Measurements from ENCODE around the gene CD300LD.
"Not testable (repeated sequence)": the region's sequence is repeated elsewhere in the genome, so short reads cannot be mapped to it uniquely, and the experiment has no call there.

The CD300LD gene

GRCh38 chr17:74592087-74592990 lies at the start of gene CD300LD:
Gene CD300LD, minus strand, starts transcription at chr17:74592283. Its CDS starts 81 bp downstream, at chr17:74592202.
- no peak for DNase-seq (ENCODE audit: low spot score)

- DNase-seq (ENCODE audit: low spot score) = no peak
Observed at GRCh38 chr17:74641224-74641957, 49.3 kb upstream of the CD300LD start.

- no peak for DNase-seq (ENCODE audit: low spot score)
Observed at GRCh38 chr17:74639704-74640151, 47.6 kb upstream of the CD300LD start.

GRCh38 chr17:74637926-74638325 lies 45.8 kb upstream of the CD300LD start:
- DNase-seq (ENCODE audit: low spot score) = no peak

- no peak for DNase-seq (ENCODE audit: low spot score)
Observed at GRCh38 chr17:74637265-74637664, 45.2 kb upstream of the CD300LD start.

GRCh38 chr17:74636541-74637085 lies 44.5 kb upstream of the CD300LD start:
- not testable (repeated sequence) for DNase-seq (ENCODE audit: low spot score)

- peak; percentile 24 for DNase-seq (ENCODE audit: low spot score)
Observed at GRCh38 chr17:74635418-74635817, 43.3 kb upstream of the CD300LD start.

GRCh38 chr17:74633326-74633725 lies 41.2 kb upstream of the CD300LD start:
- DNase-seq (ENCODE audit: low spot score) = peak; percentile 38

GRCh38 chr17:74632617-74633016 lies 40.5 kb upstream of the CD300LD start:
- DNase-seq (ENCODE audit: low spot score) = no peak

GRCh38 chr17:74631468-74632450 lies 39.7 kb upstream of the CD300LD start:
- DNase-seq (ENCODE audit: low spot score) = no peak

GRCh38 chr17:74630251-74630650 lies 38.2 kb upstream of the CD300LD start:
- DNase-seq (ENCODE audit: low spot score) = not testable (repeated sequence)

- no peak for DNase-seq (ENCODE audit: low spot score)
Observed at GRCh38 chr17:74625661-74626060, 33.6 kb upstream of the CD300LD start.

GRCh38 chr17:74624131-74624530 lies 32.0 kb upstream of the CD300LD start:
- no peak for DNase-seq (ENCODE audit: low spot score)

- no peak for DNase-seq (ENCODE audit: low spot score)
Observed at GRCh38 chr17:74623693-74624093, 31.6 kb upstream of the CD300LD start, which contains the start of gene CD300E. Gene CD300E, minus strand, starts transcription at chr17:74623738. Its CDS starts 117 bp downstream, at chr17:74623621.

- DNase-seq (ENCODE audit: low spot score) = no peak
Observed at GRCh38 chr17:74619077-74619673, 27.1 kb upstream of the CD300LD start.

- no peak for DNase-seq (ENCODE audit: low spot score)
Observed at GRCh38 chr17:74618451-74618850, 26.4 kb upstream of the CD300LD start.

- no peak for DNase-seq (ENCODE audit: low spot score)
Observed at GRCh38 chr17:74616696-74617095, 24.6 kb upstream of the CD300LD start.

- no peak for DNase-seq (ENCODE audit: low spot score)
Observed at GRCh38 chr17:74612046-74612445, 20.0 kb upstream of the CD300LD start.

GRCh38 chr17:74610108-74610507 lies 18.0 kb upstream of the CD300LD start:
- peak; percentile 4 for DNase-seq (ENCODE audit: low spot score)

- DNase-seq (ENCODE audit: low spot score) = no peak
Observed at GRCh38 chr17:74608511-74608910, 16.4 kb upstream of the CD300LD start.

GRCh38 chr17:74607221-74607620 lies 15.1 kb upstream of the CD300LD start:
- no peak for DNase-seq (ENCODE audit: low spot score)
